GM10248 (cell line): ENCODE results near the gene MYO7A.

ENCODE experiments used
- CTCF ChIA-PET: fragments of 300-600 bp; sonication (Branson Sonifier 250); formaldehyde crosslinking; extraction: SDS; loops from one replicate; lab custom pipeline; 2021; ENCODE audit warnings: antibody characterized with exemption; lab: Yijun Ruan, JAX
- POLR2A ChIA-PET: fragments of 350-650 bp; sonication (Branson Sonifier 250); formaldehyde crosslinking; extraction: SDS; loops from one replicate; lab custom pipeline; 2020; ENCODE audit warnings: antibody characterized with exemption; lab: Yijun Ruan, JAX
- DNase-seq: peaks from one replicate; pipeline ENCODE4 v3.0.0; 2012; ENCODE audit errors: extremely low spot score
- CTCF ChIP-seq: IDR thresholded peaks from 2 replicates; pipeline ENCODE4 v1.5.1; 2012; ENCODE audit warnings: mild to moderate bottlenecking, low read depth; ENCODE audit errors: extremely low read depth, missing control alignments, control extremely low read depth

The MYO7A gene

GRCh38 chr11:77182542-77183430 lies 54.7 kb downstream of the MYO7A start:
- POLR2A ChIA-PET, result no interaction called here

GRCh38 chr11:77183431-77183984 lies 55.5 kb downstream of the MYO7A start:
- no peak for TF ChIP-seq CTCF
- ChIA-PET POLR2A (no interaction called here), CTCF (interaction anchor here (1.1 to 1.7 kb wide), 2 partner anchors 56 to 359 kb away, joined by 3 to 5 read pairs; partner anchors contain the start of gene MYO7A)
- no peak for DNase-seq

More at GRCh38 chr11:77182542-77183430, 54.7 kb downstream of the MYO7A start:
- CTCF ChIA-PET, result interaction anchor here (1.1 to 1.7 kb wide), 2 partner anchors 55 to 360 kb away, joined by 3 to 5 read pairs; partner anchors contain the start of gene MYO7A
- no peak for DNase-seq
- no peak for TF ChIP-seq CTCF

GRCh38 chr11:77184136-77184860 lies 56.3 kb downstream of the MYO7A start:
- TF ChIP-seq CTCF, result no peak
- ChIA-PET CTCF (no interaction called here), POLR2A (no interaction called here)
- no peak for DNase-seq

- ChIA-PET CTCF (interaction anchor here (1.0 to 5.6 kb wide), 9 partner anchors 8 to 363 kb away, joined by 3 to 58 read pairs (median 4); partner anchors contain the start of gene MYO7A), POLR2A (no interaction called here)
- no peak for DNase-seq
- no peak for TF ChIP-seq CTCF
Observed at GRCh38 chr11:77186302-77186701, 58.3 kb downstream of the MYO7A start.

GRCh38 chr11:77187111-77187750 lies 59.2 kb downstream of the MYO7A start:
- TF ChIP-seq CTCF, result no peak
- CTCF ChIA-PET, result interaction anchor here (0.8 to 5.6 kb wide), 18 partner anchors 11 to 433 kb away, joined by 3 to 58 read pairs (median 4); partner anchors contain the start of genes AQP11 and MYO7A
- DNase-seq, result no peak
- POLR2A ChIA-PET, result no interaction called here
